ENCODE measurements around the gene CHRNB2. TPM values are rescaled to one million over a fixed set of nuclear protein-coding genes. Genes with fewer than 3 reads are reported as not detected.

CHRNB2 gene
- total and polyA plus RNA-seq, 2 donors (not counting 1 experiment from before 2014, with no cell fraction given), result 0.02 TPM; not detected in 1

- Histone ChIP-seq H4K20me1 (ENCODE audit: control insufficient read depth, extremely low read depth, insufficient read depth, low read length) (peaks cover 3% of the 10 kb centered on the region), H2AFZ (ENCODE audit: low read length) (no peak overlapping the region), H3K4me3 (replicated peaks in 1 of 4; ENCODE audit: control extremely low read depth in 1 of 4, insufficient read depth in 1 of 4, low read depth in 3 of 4, low read length in 4 of 4) (peak overlapping the region; percentile 76 to 98 (median 85)), H3K27ac (ENCODE audit: insufficient read depth, low read length) (peak overlapping the region; percentile 96), H3K9ac (ENCODE audit: insufficient read depth, low read length) (peak overlapping the region; percentile 94), H3K4me2 (ENCODE audit: extremely low read depth, insufficient read depth, low read length) (peak overlapping the region; percentile 95), H3K36me3 (ENCODE audit: control insufficient read depth, insufficient read depth, low read length) (peaks cover 6% of the 10 kb centered on the region), H3K9me3 (ENCODE audit: control insufficient read depth, insufficient read depth, low read depth, low read length) (no peaks in the 10 kb centered on the region), H3K79me2 (ENCODE audit: control insufficient read depth, insufficient read depth, low read length) (peaks cover 77% of the 10 kb centered on the region), H3K27me3 (ENCODE audit: control insufficient read depth, insufficient read depth, low read length) (no peaks in the 10 kb centered on the region), H3K4me1 (ENCODE audit: control insufficient read depth, extremely low read depth, insufficient read depth, low read length) (peaks cover 3% of the 10 kb centered on the region)
- no peak for TF ChIP-seq EZH2 (IDR thresholded peaks at IDR 0.05; ENCODE audit: low read length, missing control alignments)
- TF ChIP-seq CTCF (conservative IDR thresholded peaks at IDR 0.05 in 1 of 2, IDR thresholded peaks at IDR 0.05 in 1 of 2; ENCODE audit: low read depth in 1 of 2, low read length in 2 of 2), result peak in 1 of 2 donors; percentile 9
- DNase-seq (ENCODE audit: low read depth in 2 of 2), result peak; percentile 52 to 78
These were observed 39.6 kb downstream of the CHRNB2 start for GRCh38 chr1:154607106-154607608.

- Histone ChIP-seq H3K27me3 (ENCODE audit: control insufficient read depth, insufficient read depth, low read length) (no peaks in the 10 kb centered on the region), H3K79me2 (ENCODE audit: control insufficient read depth, insufficient read depth, low read length) (peaks cover 71% of the 10 kb centered on the region), H3K4me1 (ENCODE audit: control insufficient read depth, extremely low read depth, insufficient read depth, low read length) (peaks cover 3% of the 10 kb centered on the region), H3K9me3 (ENCODE audit: control insufficient read depth, insufficient read depth, low read depth, low read length) (no peaks in the 10 kb centered on the region), H3K36me3 (ENCODE audit: control insufficient read depth, insufficient read depth, low read length) (peaks cover 2% of the 10 kb centered on the region), H3K4me3 (replicated peaks in 1 of 4; ENCODE audit: control extremely low read depth in 1 of 4, insufficient read depth in 1 of 4, low read depth in 3 of 4, low read length in 4 of 4) (peak within 1 kb of the TSS; percentile 76 to 98 (median 85)), H3K4me2 (ENCODE audit: extremely low read depth, insufficient read depth, low read length) (peak within 1 kb of the TSS; percentile 95), H4K20me1 (ENCODE audit: control insufficient read depth, extremely low read depth, insufficient read depth, low read length) (peaks cover 3% of the 10 kb centered on the region), H2AFZ (ENCODE audit: low read length) (peak within 1 kb of the TSS; percentile 79), H3K9ac (ENCODE audit: insufficient read depth, low read length) (peak within 1 kb of the TSS; percentile 94), H3K27ac (ENCODE audit: insufficient read depth, low read length) (peak within 1 kb of the TSS; percentile 96)
- no peak for TF ChIP-seq CTCF (conservative IDR thresholded peaks at IDR 0.05 in 1 of 2, IDR thresholded peaks at IDR 0.05 in 1 of 2; ENCODE audit: low read depth in 1 of 2, low read length in 2 of 2)
- TF ChIP-seq EZH2 (IDR thresholded peaks at IDR 0.05; ENCODE audit: low read length, missing control alignments), result no peak
- DNase-seq (ENCODE audit: low read depth in 2 of 2), result peak; percentile 98 to 99
These were observed 40.2 kb downstream of the CHRNB2 start, which contains the start of gene ADAR for GRCh38 chr1:154607609-154608396. ADAR (minus strand) TSS chr1:154608186; CDS start chr1:154608006, 180 bp downstream.
